Keratinocyte (primary cell): ENCODE data around the gene LIX1.

Source experiments
- EZH2 ChIP-seq: IDR thresholded peaks from one replicate; pipeline ENCODE4 v1.6.1; 2012; ENCODE audit warnings: inconsistent platforms, mild to moderate bottlenecking, low read length, moderate library complexity
- TF ChIP-seq, protein P1 (sequence below), 3 experiments: IDR thresholded peaks in 1 of 3; conservative IDR thresholded peaks in 1 of 3; optimal IDR thresholded peaks in 1 of 3; 2 replicates in 2 of 3; 3 replicates in 1 of 3; pipeline versions ENCODE3 to v1.5.1; 2011; ENCODE audit warnings: low read length in 3 of 3, mild to moderate bottlenecking in 3 of 3, moderate library complexity in 2 of 3, control low read depth in 1 of 3, inconsistent platforms in 1 of 3; ENCODE audit not compliant: insufficient read depth in 2 of 3; ENCODE audit errors: extremely low read depth in 1 of 3

- TF ChIP-seq, protein P1, sequence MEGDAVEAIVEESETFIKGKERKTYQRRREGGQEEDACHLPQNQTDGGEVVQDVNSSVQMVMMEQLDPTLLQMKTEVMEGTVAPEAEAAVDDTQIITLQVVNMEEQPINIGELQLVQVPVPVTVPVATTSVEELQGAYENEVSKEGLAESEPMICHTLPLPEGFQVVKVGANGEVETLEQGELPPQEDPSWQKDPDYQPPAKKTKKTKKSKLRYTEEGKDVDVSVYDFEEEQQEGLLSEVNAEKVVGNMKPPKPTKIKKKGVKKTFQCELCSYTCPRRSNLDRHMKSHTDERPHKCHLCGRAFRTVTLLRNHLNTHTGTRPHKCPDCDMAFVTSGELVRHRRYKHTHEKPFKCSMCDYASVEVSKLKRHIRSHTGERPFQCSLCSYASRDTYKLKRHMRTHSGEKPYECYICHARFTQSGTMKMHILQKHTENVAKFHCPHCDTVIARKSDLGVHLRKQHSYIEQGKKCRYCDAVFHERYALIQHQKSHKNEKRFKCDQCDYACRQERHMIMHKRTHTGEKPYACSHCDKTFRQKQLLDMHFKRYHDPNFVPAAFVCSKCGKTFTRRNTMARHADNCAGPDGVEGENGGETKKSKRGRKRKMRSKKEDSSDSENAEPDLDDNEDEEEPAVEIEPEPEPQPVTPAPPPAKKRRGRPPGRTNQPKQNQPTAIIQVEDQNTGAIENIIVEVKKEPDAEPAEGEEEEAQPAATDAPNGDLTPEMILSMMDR (optimal IDR thresholded peaks at IDR 0.05 in 1 of 3, IDR thresholded peaks at IDR 0.05 in 1 of 3, conservative IDR thresholded peaks at IDR 0.05 in 1 of 3; ENCODE audit: extremely low read depth in 1 of 3, insufficient read depth in 2 of 3, low read length in 3 of 3) = no peak
- TF ChIP-seq EZH2 = no peak
Observed at GRCh38 chr5:97135868-97136267, 6.5 kb downstream of the LIX1 start.
